Osteocyte (in vitro differentiated cells): ENCODE results near the gene ABLIM2. TPM values are rescaled to one million over a fixed set of nuclear protein-coding genes. Genes with fewer than 3 reads are reported as not detected.

Source experiments
- DNase-seq: peaks from one replicate; pipeline ENCODE4 v3.0.0; 2021; ENCODE audit warnings: mixed read lengths; ENCODE audit not compliant: unreplicated experiment; ENCODE audit errors: extremely low spot score
- H3K27ac Mint-ChIP-seq: one replicate; pipeline ENCODE4 v1.8.0; 2021; ENCODE audit warnings: mild to moderate bottlenecking, mixed read lengths; ENCODE audit not compliant: unreplicated experiment
- H3K27me3 Mint-ChIP-seq: one replicate; pipeline ENCODE4 v1.8.0; 2021; ENCODE audit warnings: mixed read lengths; ENCODE audit not compliant: unreplicated experiment
- H3K36me3 Mint-ChIP-seq: one replicate; pipeline ENCODE4 v1.8.0; 2021; ENCODE audit warnings: mixed read lengths; ENCODE audit not compliant: unreplicated experiment
- H3K4me1 Mint-ChIP-seq: one replicate; pipeline ENCODE4 v1.8.0; 2021; ENCODE audit warnings: mixed read lengths; ENCODE audit not compliant: unreplicated experiment
- H3K4me3 Mint-ChIP-seq: one replicate; pipeline ENCODE4 v1.8.0; 2021; ENCODE audit warnings: mild to moderate bottlenecking, moderate library complexity, mixed read lengths; ENCODE audit not compliant: unreplicated experiment
- H3K9me3 Mint-ChIP-seq: one replicate; pipeline ENCODE4 v1.8.0; 2021; ENCODE audit warnings: mixed read lengths; ENCODE audit not compliant: unreplicated experiment
- total RNA-seq: library from RNA; stranded (reverse); gene quantifications from 2 replicates; pipeline ENCODE4 v1.2.1, GENCODE V29; 2021
- TF ChIP-seq, protein P1 (sequence below): fragments of 200-600 bp; sonication (generic); IDR thresholded peaks from 2 replicates; pipeline ENCODE4 v1.5.0; 2021; ENCODE audit warnings: antibody characterized with exemption, mild to moderate bottlenecking, moderate library complexity

ABLIM2 gene
- total RNA-seq, 1 donor from 2014 or later: 0.24 TPM

DNA sequence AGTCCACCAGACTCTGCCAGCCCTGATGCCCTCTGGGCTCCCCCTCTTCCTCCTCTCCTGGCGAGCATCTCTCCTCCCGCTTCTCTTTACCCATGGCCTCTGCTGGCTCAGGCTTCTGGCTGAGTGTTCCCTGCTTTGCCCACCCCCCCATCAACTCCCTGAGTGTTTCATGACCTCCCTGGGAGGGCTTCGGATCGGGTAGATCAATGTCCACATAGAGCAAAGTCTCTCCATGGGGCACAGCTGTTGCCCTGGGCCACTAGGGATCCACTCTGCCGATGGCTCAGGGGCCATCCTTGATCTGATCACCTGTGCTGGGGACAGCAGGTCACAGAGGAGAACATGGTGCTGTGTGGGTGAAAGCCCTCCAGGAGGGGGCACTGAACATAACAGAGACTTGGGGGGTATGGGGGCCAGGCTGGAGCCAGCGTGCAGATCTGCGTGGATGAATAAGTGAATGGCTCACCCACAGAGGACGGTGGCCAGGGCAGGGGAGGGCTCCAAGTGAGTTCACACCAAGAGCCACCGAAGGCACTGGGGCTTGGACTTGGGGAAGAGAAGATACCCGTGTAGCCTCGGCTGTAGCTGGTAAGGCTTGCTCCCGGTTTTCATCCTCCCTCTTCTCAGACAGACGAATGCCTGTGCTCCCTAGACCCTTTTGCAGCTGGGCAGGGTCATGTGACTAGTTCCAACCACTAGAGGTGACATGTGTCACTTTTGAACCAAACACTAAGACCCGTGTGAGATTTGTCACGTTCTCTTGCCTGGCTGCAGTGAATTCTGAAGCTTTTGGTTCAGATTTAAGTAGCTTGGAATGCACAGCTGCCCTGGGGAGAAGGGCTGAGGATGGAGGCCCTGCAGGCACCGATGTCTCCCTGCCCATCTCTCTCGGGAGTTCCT, 195.8 kb downstream of the ABLIM2 start:
- H3K27ac Mint-ChIP-seq: no peak overlapping the region
- TF ChIP-seq, protein P1, sequence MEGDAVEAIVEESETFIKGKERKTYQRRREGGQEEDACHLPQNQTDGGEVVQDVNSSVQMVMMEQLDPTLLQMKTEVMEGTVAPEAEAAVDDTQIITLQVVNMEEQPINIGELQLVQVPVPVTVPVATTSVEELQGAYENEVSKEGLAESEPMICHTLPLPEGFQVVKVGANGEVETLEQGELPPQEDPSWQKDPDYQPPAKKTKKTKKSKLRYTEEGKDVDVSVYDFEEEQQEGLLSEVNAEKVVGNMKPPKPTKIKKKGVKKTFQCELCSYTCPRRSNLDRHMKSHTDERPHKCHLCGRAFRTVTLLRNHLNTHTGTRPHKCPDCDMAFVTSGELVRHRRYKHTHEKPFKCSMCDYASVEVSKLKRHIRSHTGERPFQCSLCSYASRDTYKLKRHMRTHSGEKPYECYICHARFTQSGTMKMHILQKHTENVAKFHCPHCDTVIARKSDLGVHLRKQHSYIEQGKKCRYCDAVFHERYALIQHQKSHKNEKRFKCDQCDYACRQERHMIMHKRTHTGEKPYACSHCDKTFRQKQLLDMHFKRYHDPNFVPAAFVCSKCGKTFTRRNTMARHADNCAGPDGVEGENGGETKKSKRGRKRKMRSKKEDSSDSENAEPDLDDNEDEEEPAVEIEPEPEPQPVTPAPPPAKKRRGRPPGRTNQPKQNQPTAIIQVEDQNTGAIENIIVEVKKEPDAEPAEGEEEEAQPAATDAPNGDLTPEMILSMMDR: no peak
- peaks cover 15% of the 10 kb centered on the region for H3K4me1 Mint-ChIP-seq
- H3K9me3 Mint-ChIP-seq: no peaks in the 10 kb centered on the region
- DNase-seq: no peak
- no peak overlapping the region for H3K4me3 Mint-ChIP-seq
- H3K27me3 Mint-ChIP-seq: no peaks in the 10 kb centered on the region
- no peaks in the 10 kb centered on the region for H3K36me3 Mint-ChIP-seq

DNA sequence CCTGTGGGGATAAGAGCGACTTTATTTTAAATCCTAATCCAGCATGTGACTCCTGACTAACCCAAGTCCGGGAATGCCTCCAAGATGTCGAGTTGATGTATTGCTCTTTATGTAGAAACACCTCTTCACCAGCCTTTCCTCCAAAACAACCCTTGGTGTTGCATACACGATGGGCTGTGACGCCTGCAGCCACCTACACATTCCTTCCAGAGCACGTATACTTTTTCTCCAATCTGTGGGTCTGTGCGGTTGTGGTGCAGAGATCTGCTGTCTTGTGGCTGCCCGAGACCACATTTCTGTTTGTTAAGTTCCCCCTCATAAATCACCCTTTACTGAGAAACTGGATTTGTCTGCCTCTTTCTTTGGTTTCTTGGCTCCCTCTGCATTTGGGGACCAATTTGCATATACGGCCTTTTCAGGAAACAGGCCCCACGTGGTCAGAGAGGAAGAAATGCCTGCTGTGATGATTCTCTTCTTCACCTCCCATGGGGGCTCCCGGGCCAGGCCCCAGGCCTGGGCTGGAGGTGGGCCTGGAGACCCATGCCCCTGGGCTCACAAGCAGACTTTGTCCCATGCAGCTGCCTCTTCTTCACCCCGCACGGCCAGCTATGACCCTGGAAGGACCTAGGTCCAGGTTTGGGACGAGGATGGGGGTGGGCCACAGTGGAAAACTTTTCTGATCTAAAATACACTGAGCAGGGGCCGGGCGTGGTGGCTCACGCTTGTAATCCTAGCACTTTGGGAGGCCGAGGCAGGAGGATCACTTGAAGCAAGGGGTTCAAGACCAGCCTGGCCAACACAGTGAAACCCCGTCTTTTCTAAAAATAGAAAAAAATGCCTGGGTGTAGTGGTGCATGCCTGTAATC, 197.6 kb downstream of the ABLIM2 start:
- Mint-ChIP-seq H3K27ac (no peak overlapping the region), H3K9me3 (no peaks in the 10 kb centered on the region), H3K36me3 (no peaks in the 10 kb centered on the region), H3K4me1 (peaks cover 7% of the 10 kb centered on the region), H3K4me3 (no peak overlapping the region), H3K27me3 (no peaks in the 10 kb centered on the region)
- no peak for DNase-seq
- TF ChIP-seq, protein P1: no peak

DNA sequence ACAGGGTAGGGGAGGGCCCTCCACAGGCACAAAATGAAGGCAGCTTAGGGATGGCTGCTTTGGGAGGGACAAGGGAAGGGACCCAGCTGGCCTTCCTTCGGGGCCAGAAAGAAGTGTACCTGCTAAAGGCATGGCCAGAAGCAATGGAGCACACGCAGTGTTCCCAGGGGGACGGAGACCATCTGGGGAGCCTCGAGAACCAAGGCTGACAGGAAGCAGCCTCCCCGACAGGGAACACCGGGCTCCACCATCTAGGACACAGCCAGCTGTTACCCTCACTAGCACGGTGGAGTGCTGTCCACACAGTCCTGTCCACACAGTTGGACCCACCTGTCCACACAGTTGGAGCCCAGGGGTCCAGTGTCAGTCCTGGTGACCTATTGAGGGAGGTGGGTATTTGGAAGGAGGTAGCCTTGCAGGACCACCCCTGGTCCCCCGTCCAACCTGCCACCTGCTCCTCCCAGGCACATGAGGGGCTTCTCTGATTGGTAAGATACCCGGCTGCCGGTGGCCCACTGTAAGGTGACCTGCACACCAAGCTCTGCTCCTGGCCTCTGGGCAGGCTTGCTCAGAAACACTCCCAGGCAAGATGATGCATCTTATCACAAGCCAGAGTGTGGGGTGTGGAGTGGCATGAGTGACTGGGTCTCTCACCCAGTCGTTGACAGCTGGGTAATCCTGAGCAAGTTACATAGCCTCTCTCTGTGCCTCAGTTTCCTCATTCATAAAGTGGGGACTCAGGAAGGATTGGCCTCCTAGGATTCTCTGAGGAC, 198.4 kb downstream of the ABLIM2 start:
- peaks cover 7% of the 10 kb centered on the region for H3K4me1 Mint-ChIP-seq
- TF ChIP-seq, protein P1: no peak
- H3K27me3 Mint-ChIP-seq: no peaks in the 10 kb centered on the region
- no peaks in the 10 kb centered on the region for H3K9me3 Mint-ChIP-seq
- H3K36me3 Mint-ChIP-seq: no peaks in the 10 kb centered on the region
- H3K4me3 Mint-ChIP-seq: no peak overlapping the region
- no peak for DNase-seq
- no peak overlapping the region for H3K27ac Mint-ChIP-seq

DNA sequence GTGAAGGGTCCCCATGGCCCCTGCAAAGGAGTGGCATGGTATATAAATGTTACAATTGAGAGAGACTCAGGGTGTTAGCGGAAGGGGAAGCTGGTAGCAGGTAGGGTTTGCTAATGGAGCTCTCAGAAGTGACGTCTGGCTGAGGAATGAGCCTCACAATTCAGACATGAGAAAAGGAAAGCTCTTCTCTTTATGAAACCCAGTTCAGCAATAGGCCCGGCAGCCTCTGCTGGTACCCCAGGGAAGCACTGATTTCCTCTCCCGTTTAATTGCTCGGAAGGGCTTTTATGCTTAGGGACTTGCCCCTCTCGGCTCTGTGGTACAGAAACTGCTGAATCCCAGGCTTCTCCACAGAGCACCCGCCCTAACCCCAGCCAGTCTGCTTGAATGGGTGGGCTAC, 199.5 kb downstream of the ABLIM2 start:
- no peak overlapping the region for H3K4me3 Mint-ChIP-seq
- DNase-seq: no peak
- no peak overlapping the region for H3K27ac Mint-ChIP-seq
- H3K9me3 Mint-ChIP-seq: no peaks in the 10 kb centered on the region
- TF ChIP-seq, protein P1: no peak
- no peaks in the 10 kb centered on the region for H3K36me3 Mint-ChIP-seq
- no peaks in the 10 kb centered on the region for H3K27me3 Mint-ChIP-seq
- peaks cover 7% of the 10 kb centered on the region for H3K4me1 Mint-ChIP-seq
